Psoas muscle (tissue), 8 donors: ENCODE results near the gene PHLPP1. TPM values are rescaled to one million over a fixed set of nuclear protein-coding genes. Genes with fewer than 3 reads are reported as not detected.

Experiments
- ATAC-seq, 4 donors: fragments of 200-7000 bp; cut with Tn5 transposase; one replicate each; pipeline ENCODE4 v1.9.1; 2020; ENCODE audit warnings: moderate library complexity in 3 of 4, mild to moderate bottlenecking in 2 of 4
- DNase-seq, 2 donors: peaks; one replicate each; pipeline ENCODE4 v3.0.0-alpha.2; 2020
- H3K27ac ChIP-seq: fragments of 200-600 bp; one replicate; pipeline ENCODE4 v1.8.0; 2022
- H3K27me3 ChIP-seq, 3 donors: fragments of 200-600 bp in 1 of 3; one replicate each; pipeline versions ENCODE4 v1.6.1 to v1.8.0; 2013 to 2022; ENCODE audit warnings: low read length in 2 of 3, mild to moderate bottlenecking in 2 of 3, moderate library complexity in 1 of 3; ENCODE audit not compliant: insufficient read depth in 3 of 3
- H3K36me3 ChIP-seq, 2 donors: fragments of 200-600 bp in 1 of 2; one replicate each; pipeline versions ENCODE4 v1.6.1 to v1.8.0; 2013 to 2022; ENCODE audit warnings: low read depth in 1 of 2, mild to moderate bottlenecking in 1 of 2, moderate library complexity in 1 of 2; ENCODE audit not compliant: insufficient read depth in 1 of 2
- H3K4me1 ChIP-seq: fragments of 200-600 bp; one replicate; pipeline ENCODE4 v1.8.0; 2022
- H3K4me3 ChIP-seq: fragments of 200-600 bp; one replicate; pipeline ENCODE4 v1.8.0; 2022; ENCODE audit warnings: mild to moderate bottlenecking
- H3K9me3 ChIP-seq: fragments of 200-600 bp; one replicate; pipeline ENCODE4 v1.8.0; 2022
- WGBS, 3 donors: extraction: QIAGEN DNeasy Blood & Tissue Kit; methylation state at CpG; one replicate each; pipeline versions ENCODE4 v1.1.6 to v1.1.7; 2013; 5-methylcytosine and 5-hydroxymethylcytosine counted together
- intact Hi-C, 2 donors: fragments of 100-400 bp; cut with DNase I; formaldehyde crosslinking; loops; one replicate each; pipeline versions ENCODE4 v1.11.0 to v1.14.2; 2022
- polyA plus RNA-seq, 3 donors: library from polyadenylated mRNA; stranded (reverse); fragments of 200-250 nt; gene quantifications; one replicate each; pipeline ENCODE4 v1.2.3, GENCODE V29; 2013
- total RNA-seq, 4 donors: library from RNA; stranded (reverse); fragmentation: NEBNext Ultra II Directional in 2 of 4; extraction: Animal tissue kit (Norgen Biotek cat#: 25700) in 2 of 4; gene quantifications; one replicate each; pipeline versions ENCODE4 v1.2.1 to v1.2.4, GENCODE V29; 2021 to 2023
- TF ChIP-seq, protein P1 (sequence below): fragments of 200-600 bp; IDR thresholded peaks from one replicate; pipeline ENCODE4 v1.8.0; 2022; ENCODE audit warnings: antibody characterized with exemption
- donor health status: healthy with polysubstance abuse.
- donor health status: DM: no; HTN: no; CAD: no; lungs with moderate emphysema.
- donor health status: Bipolar disorder and iron deficiency.
- donor health status: healthy.
- donor health status: DM: yes; HTN: yes; CAD: no.
- donor health status: DM: no; HTN: no; CAD: no.
- donor health status: DM: no; HTN: no; CAD: no.
- donor health status: DM: yes; HTN: yes; CAD: no.

Gene PHLPP1
- total and polyA plus RNA-seq, 7 donors: 0.79 to 6.4 (median 3.5) TPM

DNA sequence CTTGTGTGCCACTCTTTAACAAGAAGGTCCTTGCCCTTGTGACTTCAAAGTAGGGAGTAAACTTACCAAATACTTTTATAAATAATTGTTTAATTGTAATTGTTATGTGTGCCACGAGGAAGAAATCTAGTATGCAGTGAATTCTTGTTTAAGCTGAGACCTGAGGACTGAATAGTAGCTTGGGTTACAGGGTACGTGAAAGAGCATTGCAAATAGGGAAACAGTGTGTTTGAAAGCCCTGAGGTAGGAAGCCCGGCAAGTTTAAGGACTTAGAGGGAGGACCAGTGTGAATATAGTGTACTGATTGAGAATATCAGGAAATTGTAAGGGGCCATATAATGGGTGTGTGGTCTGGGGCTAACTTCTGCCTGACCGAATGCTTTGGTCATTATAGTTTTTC, 26.2 kb downstream of the PHLPP1 start:
- H3K4me1 ChIP-seq: no peaks in the 10 kb centered on the region
- ATAC-seq: no peak
- no peak for DNase-seq
- H3K36me3 ChIP-seq: no peaks in the 10 kb centered on the region
- no peak overlapping the region for H3K27ac ChIP-seq
- TF ChIP-seq, protein P1, sequence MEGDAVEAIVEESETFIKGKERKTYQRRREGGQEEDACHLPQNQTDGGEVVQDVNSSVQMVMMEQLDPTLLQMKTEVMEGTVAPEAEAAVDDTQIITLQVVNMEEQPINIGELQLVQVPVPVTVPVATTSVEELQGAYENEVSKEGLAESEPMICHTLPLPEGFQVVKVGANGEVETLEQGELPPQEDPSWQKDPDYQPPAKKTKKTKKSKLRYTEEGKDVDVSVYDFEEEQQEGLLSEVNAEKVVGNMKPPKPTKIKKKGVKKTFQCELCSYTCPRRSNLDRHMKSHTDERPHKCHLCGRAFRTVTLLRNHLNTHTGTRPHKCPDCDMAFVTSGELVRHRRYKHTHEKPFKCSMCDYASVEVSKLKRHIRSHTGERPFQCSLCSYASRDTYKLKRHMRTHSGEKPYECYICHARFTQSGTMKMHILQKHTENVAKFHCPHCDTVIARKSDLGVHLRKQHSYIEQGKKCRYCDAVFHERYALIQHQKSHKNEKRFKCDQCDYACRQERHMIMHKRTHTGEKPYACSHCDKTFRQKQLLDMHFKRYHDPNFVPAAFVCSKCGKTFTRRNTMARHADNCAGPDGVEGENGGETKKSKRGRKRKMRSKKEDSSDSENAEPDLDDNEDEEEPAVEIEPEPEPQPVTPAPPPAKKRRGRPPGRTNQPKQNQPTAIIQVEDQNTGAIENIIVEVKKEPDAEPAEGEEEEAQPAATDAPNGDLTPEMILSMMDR: no peak
- WGBS, 3 donors: 76 to 83% (median 78%) methylated on average over 4 of the region's 4 CpGs
- H3K27me3 ChIP-seq: no peaks in the 10 kb centered on the region
- no peak overlapping the region for H3K4me3 ChIP-seq
- intact Hi-C loops: no loop called here
- H3K9me3 ChIP-seq: no peaks in the 10 kb centered on the region

DNA sequence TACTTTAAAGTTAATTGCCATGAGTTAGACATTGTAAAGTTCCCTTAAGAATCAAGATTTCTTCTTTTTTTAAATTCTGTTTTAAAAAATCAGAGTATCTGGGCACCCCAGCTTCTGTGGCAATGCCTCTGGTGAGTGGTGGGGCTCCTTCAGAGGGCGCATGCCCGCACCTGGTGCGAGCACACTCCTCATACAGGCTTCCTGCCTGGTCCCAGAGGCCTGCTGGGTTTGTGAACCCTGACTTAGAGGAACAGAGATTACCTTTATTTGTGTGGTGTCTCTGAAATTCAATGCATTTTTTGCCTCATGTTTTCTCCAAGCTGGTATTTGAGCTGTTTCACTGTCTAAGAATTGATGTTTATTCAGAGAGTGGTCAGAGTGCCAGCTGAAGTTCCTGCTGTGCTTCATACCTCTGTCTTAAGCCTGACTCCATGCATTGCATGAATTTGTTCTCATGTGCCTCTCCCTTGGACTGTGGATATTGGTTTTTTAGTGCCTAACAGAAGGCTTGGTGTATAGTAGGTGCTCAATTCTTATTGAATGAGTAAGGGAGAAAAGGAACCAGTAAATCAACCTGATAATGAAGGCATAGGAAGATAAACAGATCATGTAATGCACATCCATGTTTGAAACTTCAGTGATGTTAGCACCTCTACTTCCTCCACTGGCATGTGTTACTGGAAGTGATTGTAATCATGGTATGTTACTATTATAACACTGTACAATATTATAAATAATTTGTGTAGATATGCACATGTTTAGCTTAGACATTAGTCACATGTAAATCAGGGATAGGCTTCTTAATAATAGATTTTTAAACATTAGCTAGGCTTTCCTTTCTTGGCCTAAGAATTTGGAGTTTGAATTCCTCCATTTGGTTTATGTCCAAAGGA, 29.0 kb downstream of the PHLPP1 start:
- intact Hi-C loops: no loop called here
- H3K4me1 ChIP-seq: no peaks in the 10 kb centered on the region
- H3K9me3 ChIP-seq: no peaks in the 10 kb centered on the region
- no peak for ATAC-seq
- no peak overlapping the region for H3K27ac ChIP-seq
- no peak for DNase-seq
- TF ChIP-seq, protein P1: no peak
- WGBS, 3 donors: 90 to 95% (median 94%) methylated on average over 3 of the region's 3 CpGs
- H3K27me3 ChIP-seq: no peaks in the 10 kb centered on the region
- no peak overlapping the region for H3K4me3 ChIP-seq
- H3K36me3 ChIP-seq: no peaks in the 10 kb centered on the region

DNA sequence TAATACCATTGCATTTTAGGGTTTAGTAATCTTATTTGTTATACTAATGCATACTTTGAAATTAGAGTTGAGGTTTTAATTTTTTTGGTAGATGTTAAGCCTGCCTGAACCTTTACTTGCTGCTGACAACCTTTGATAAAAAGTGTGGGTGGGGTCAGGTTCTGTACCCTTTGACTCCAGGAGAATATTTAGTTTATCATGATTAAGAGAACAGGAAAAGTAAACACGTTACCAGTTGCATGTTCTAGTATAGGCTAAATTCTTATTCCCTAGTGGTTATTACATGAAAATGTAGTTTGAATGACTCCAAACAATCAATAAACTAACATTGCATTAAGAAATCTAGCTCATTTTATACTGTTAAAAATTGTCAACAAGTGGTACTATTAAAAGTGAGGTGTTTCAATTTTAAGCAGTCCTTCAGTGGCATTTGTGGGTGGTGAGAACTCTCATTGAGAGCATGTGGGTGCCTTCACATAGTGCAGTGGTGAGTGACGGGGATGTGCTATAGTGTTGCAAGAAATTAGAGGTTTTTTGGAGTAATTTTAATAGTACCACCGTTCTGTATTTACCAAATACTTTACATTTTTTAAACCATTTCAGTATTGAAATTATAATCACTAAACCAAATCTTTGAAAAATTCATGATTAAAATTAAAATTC, 29.9 kb downstream of the PHLPP1 start:
- Histone ChIP-seq H3K4me1 (no peaks in the 10 kb centered on the region), H3K36me3 (no peaks in the 10 kb centered on the region), H3K27ac (no peak overlapping the region), H3K9me3 (no peaks in the 10 kb centered on the region), H3K4me3 (no peak overlapping the region), H3K27me3 (no peaks in the 10 kb centered on the region)
- TF ChIP-seq, protein P1: no peak
- intact Hi-C loops: no loop called here
- DNase-seq (no peak), ATAC-seq (no peak)
- 86 to 89% (median 86%) methylated on average over 3 of the region's 3 CpGs for WGBS, 3 donors

DNA sequence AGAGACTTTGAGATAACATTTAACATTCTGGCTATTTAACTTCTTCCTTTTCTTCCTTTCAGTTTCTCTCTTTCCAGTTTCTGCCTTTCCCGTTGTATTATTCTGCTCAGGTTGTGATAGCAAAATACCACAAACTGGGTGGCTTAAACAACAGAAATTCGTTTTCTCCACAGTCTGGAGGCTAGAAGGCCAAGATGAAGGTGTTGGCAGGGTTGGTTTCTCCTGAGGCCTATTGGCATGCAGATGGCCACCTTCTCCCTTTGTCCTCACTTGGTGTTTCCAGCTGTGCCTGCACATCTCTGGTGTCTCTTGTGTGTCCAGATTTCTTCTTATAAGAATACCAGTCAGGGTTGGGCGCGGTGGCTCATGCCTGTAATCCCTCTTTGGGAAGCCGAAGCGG, 34.0 kb downstream of the PHLPP1 start:
- Histone ChIP-seq H3K36me3 (no peaks in the 10 kb centered on the region), H3K4me1 (peaks cover 9% of the 10 kb centered on the region), H3K9me3 (no peaks in the 10 kb centered on the region), H3K27ac (no peak overlapping the region), H3K27me3 (no peaks in the 10 kb centered on the region), H3K4me3 (no peak overlapping the region)
- no peak for DNase-seq
- TF ChIP-seq, protein P1: no peak
- intact Hi-C loops: no loop called here
- ATAC-seq: no peak
- WGBS, 3 donors: 86 to 96% (median 95%) methylated on average over 6 of the region's 6 CpGs
